Measurements from ENCODE around the gene CHCHD6. TPM values are rescaled to one million over a fixed set of nuclear protein-coding genes. Genes with fewer than 3 reads are reported as not detected.

CHCHD6 gene
- total RNA-seq, 1 experiment from 2014 or later, result 36.3 TPM

DNA sequence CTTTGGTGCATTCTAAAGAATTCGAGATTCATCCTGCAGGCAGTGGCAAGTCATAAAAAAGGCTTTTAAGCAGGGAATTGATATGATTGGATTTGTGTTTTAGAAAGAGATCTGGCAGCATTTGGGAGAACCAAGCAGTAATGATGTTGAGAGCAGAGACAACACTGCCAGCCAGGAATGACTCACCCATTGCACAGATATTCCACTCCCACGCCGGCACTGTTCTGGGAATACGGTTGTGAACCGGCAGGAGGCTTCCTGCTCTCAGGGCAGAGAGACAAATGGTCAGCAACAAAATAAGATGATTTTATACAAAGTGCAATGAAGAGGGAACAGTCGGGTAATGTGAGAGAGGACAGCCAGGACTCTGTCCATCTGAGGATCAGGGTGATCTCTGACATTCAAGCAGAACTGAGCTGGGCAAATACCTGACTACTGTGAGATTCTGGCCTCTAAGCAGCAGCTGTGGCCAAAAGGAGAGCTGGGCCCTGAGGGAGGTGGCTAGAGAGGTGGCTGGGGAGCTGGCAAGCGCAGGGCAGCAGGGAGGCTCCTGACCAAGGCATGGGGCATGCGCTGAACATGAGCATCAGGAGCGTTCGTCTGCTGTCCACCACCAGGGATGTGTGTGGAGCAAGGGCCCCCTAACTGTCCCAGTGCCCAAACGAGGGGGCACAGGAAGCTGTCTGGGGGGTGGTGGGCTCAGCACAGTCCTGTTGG is 222.8 kb downstream of the CHCHD6 start (continued):
- no peak for TF ChIP-seq ELF1 (IDR thresholded peaks at IDR 0.05; ENCODE audit: borderline replicate concordance, low read depth)
- TF ChIP-seq SIN3A (IDR thresholded peaks at IDR 0.05; ENCODE audit: low read depth), result no peak

DNA sequence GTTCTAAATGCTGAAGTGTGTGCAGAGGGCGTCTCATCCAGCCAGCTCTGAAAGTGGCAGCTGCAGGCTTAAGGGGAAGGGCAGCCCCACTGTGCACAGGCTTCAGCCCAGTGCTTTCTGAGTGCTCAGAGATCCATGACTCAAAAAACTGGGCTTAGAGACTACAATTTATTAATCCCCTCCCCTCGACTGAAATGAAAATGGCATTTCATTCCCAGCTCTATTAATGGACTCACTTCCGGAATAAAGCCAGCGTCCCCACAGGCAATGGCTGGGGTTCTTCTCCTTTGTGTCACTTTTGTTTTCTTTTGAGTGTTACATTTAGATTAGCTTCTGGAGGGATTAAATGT is 223.3 kb downstream of the CHCHD6 start:
- Histone ChIP-seq H3K9ac (ENCODE audit: low read length) (0 out of 2 replicates have a peak overlapping the region, but pooled peaks have one; percentile 20), H3K79me2 (ENCODE audit: insufficient read depth, low read length) (no peaks in the 10 kb centered on the region), H4K20me1 (ENCODE audit: insufficient read depth) (no peaks in the 10 kb centered on the region), H3K27ac (ENCODE audit: low read depth, low read length) (no peak overlapping the region), H2AFZ (ENCODE audit: low read depth, low read length, poor library complexity, severe bottlenecking) (no peak overlapping the region), H3K9me3 (ENCODE audit: control insufficient read depth in 1 of 2, insufficient read depth in 1 of 2, low read depth in 1 of 2, low read length in 2 of 2) (no peaks in the 10 kb centered on the region), H3K36me3 (ENCODE audit: control insufficient read depth in 1 of 2, insufficient read depth in 2 of 2, low read length in 2 of 2) (no peaks in the 10 kb centered on the region), H3K4me1 (ENCODE audit: control insufficient read depth in 1 of 2, insufficient read depth in 2 of 2, low read length in 2 of 2) (peaks cover 5 to 16% of the 10 kb centered on the region in 2 experiments; a peak in 3 of 4 replicates), H3K4me3 (replicated peaks in 1 of 2; ENCODE audit: low read depth in 1 of 2, low read length in 2 of 2) (no peak overlapping the region), H3K27me3 (ENCODE audit: insufficient read depth, low read length) (no peaks in the 10 kb centered on the region), H3K9me2 (ENCODE audit: insufficient read depth) (no peaks in the 10 kb centered on the region), H3K4me2 (ENCODE audit: low read length) (peak overlapping the region; percentile 65)
- no TSS peak for BruUV-seq (replicated peaks)
- ATAC-seq, result no peak
- intact Hi-C loops (cut with micrococcal nuclease), result no loop called here
- CTCF ChIA-PET, result no interaction called here
- POLR2A ChIA-PET, result interaction anchor here (1.1 kb wide), 1 partner anchor 12 kb away, joined by 3 read pairs; no protein-coding TSS in a partner anchor
- DNase-seq (ENCODE audit: low read depth, low spot score), result no peak
- TF ChIP-seq, protein P1, sequence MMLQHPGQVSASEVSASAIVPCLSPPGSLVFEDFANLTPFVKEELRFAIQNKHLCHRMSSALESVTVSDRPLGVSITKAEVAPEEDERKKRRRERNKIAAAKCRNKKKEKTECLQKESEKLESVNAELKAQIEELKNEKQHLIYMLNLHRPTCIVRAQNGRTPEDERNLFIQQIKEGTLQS (IDR thresholded peaks at IDR 0.05), result no peak
- no peak for TF ChIP-seq SRF (IDR thresholded peaks at IDR 0.05; ENCODE audit: low read depth)
- no peak for TF ChIP-seq RAD21 (IDR thresholded peaks at IDR 0.05; ENCODE audit: low read depth)
- TF ChIP-seq, protein P2, sequence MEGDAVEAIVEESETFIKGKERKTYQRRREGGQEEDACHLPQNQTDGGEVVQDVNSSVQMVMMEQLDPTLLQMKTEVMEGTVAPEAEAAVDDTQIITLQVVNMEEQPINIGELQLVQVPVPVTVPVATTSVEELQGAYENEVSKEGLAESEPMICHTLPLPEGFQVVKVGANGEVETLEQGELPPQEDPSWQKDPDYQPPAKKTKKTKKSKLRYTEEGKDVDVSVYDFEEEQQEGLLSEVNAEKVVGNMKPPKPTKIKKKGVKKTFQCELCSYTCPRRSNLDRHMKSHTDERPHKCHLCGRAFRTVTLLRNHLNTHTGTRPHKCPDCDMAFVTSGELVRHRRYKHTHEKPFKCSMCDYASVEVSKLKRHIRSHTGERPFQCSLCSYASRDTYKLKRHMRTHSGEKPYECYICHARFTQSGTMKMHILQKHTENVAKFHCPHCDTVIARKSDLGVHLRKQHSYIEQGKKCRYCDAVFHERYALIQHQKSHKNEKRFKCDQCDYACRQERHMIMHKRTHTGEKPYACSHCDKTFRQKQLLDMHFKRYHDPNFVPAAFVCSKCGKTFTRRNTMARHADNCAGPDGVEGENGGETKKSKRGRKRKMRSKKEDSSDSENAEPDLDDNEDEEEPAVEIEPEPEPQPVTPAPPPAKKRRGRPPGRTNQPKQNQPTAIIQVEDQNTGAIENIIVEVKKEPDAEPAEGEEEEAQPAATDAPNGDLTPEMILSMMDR (IDR thresholded peaks at IDR 0.05 in 2 of 3, conservative IDR thresholded peaks at IDR 0.05 in 1 of 3; ENCODE audit: borderline replicate concordance in 1 of 3, insufficient read depth in 1 of 3, low read depth in 2 of 3, low read length in 2 of 3), result no peak
- TF ChIP-seq FOSL1 (IDR thresholded peaks at IDR 0.05; ENCODE audit: low read depth), result no peak
- TF ChIP-seq EZH2 (IDR thresholded peaks at IDR 0.05), result no peak
- TF ChIP-seq JUND (IDR thresholded peaks at IDR 0.05), result no peak
- TF ChIP-seq, protein P3, sequence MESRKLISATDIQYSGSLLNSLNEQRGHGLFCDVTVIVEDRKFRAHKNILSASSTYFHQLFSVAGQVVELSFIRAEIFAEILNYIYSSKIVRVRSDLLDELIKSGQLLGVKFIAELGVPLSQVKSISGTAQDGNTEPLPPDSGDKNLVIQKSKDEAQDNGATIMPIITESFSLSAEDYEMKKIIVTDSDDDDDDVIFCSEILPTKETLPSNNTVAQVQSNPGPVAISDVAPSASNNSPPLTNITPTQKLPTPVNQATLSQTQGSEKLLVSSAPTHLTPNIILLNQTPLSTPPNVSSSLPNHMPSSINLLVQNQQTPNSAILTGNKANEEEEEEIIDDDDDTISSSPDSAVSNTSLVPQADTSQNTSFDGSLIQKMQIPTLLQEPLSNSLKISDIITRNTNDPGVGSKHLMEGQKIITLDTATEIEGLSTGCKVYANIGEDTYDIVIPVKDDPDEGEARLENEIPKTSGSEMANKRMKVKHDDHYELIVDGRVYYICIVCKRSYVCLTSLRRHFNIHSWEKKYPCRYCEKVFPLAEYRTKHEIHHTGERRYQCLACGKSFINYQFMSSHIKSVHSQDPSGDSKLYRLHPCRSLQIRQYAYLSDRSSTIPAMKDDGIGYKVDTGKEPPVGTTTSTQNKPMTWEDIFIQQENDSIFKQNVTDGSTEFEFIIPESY (IDR thresholded peaks at IDR 0.05; ENCODE audit: extremely low read depth, insufficient replicate concordance, low read length), result no peak
- TF ChIP-seq, protein P4, sequence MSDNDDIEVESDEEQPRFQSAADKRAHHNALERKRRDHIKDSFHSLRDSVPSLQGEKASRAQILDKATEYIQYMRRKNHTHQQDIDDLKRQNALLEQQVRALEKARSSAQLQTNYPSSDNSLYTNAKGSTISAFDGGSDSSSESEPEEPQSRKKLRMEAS (IDR thresholded peaks at IDR 0.05), result no peak
- TF ChIP-seq TCF7L2 (IDR thresholded peaks at IDR 0.05; ENCODE audit: borderline replicate concordance, extremely low read depth, insufficient read depth, insufficient read length), result no peak
- no peak for TF ChIP-seq ZFX (IDR thresholded peaks at IDR 0.05)
- TF ChIP-seq POLR2AphosphoS5 (IDR thresholded peaks at IDR 0.05; ENCODE audit: low read depth, low read length), result no peak
- RAD21 ChIA-PET (ENCODE audit: low non-redundant PET in 1 of 2, low total read pairs in 2 of 2, uncharacterized antibody in 2 of 2, unreplicated experiment in 2 of 2), result interaction anchor here in 1 of 2 experiments (0.7 kb wide), 1 partner anchor 15 kb away, joined by 3 read pairs; no protein-coding TSS in a partner anchor

All from HCT116 (cell line).